Measurements from ENCODE around the gene CCNO.

CCNO gene

GRCh38 chr5:55225346-55225745 is 8.1 kb downstream of the CCNO start:
- Histone ChIP-seq H3K27ac (ENCODE audit: low read depth, low read length) (no peak overlapping the region), H3K27me3 (ENCODE audit: insufficient read depth, low read length, poor library complexity) (peaks cover 81% of the 10 kb centered on the region), H3K36me3 (ENCODE audit: control insufficient read depth, insufficient read depth, low read length) (no peaks in the 10 kb centered on the region), H3K79me1 (ENCODE audit: low read length) (no peaks in the 10 kb centered on the region), H3K4me1 (ENCODE audit: control insufficient read depth, low read depth, low read length) (peaks cover 2% of the 10 kb centered on the region), H3K4me3 (ENCODE audit: low read length) (no peak overlapping the region), H3K23ac (ENCODE audit: low read length) (no peak overlapping the region), H2BK5ac (ENCODE audit: low read length) (no peak overlapping the region), H4K5ac (ENCODE audit: low read length) (no peak overlapping the region), H3K18ac (ENCODE audit: low read length) (no peak overlapping the region), H4K8ac (ENCODE audit: low read depth, low read length) (no peak overlapping the region), H3K79me2 (ENCODE audit: control insufficient read depth, insufficient read depth, low read length) (no peaks in the 10 kb centered on the region), H3K4me2 (ENCODE audit: low read length) (no peak overlapping the region), H3K9ac (ENCODE audit: low read length) (no peak overlapping the region), H2BK15ac (replicated peaks; ENCODE audit: low read depth) (no peak overlapping the region), H2AK5ac (ENCODE audit: low read length) (no peak overlapping the region), H3K56ac (ENCODE audit: low read length) (no peak overlapping the region), H2BK120ac (ENCODE audit: low read depth, low read length) (no peak overlapping the region), H3K4ac (ENCODE audit: low read depth, low read length) (no peak overlapping the region)
- DNase-seq = no peak

GRCh38 chr5:55223812-55224240 is 9.6 kb downstream of the CCNO start:
- no peak overlapping the region for H4K8ac ChIP-seq (ENCODE audit: low read depth, low read length)
- H3K56ac ChIP-seq (ENCODE audit: low read length) = no peak overlapping the region
- H3K4ac ChIP-seq (ENCODE audit: low read depth, low read length) = no peak overlapping the region
- H2BK120ac ChIP-seq (ENCODE audit: low read depth, low read length) = no peak overlapping the region
- no peak overlapping the region for H3K4me2 ChIP-seq (ENCODE audit: low read length)
- no peak overlapping the region for H3K9ac ChIP-seq (ENCODE audit: low read length)
- H3K4me3 ChIP-seq (ENCODE audit: low read length) = no peak overlapping the region
- peaks cover 2% of the 10 kb centered on the region for H3K4me1 ChIP-seq (ENCODE audit: control insufficient read depth, low read depth, low read length)
- DNase-seq = no peak
- no peak overlapping the region for H2BK5ac ChIP-seq (ENCODE audit: low read length)
- no peaks in the 10 kb centered on the region for H3K79me1 ChIP-seq (ENCODE audit: low read length)
- no peak overlapping the region for H3K18ac ChIP-seq (ENCODE audit: low read length)
- H3K23ac ChIP-seq (ENCODE audit: low read length) = no peak overlapping the region
- H2BK15ac ChIP-seq (replicated peaks; ENCODE audit: low read depth) = no peak overlapping the region
- H3K79me2 ChIP-seq (ENCODE audit: control insufficient read depth, insufficient read depth, low read length) = no peaks in the 10 kb centered on the region
- H4K5ac ChIP-seq (ENCODE audit: low read length) = no peak overlapping the region
- no peak overlapping the region for H3K27ac ChIP-seq (ENCODE audit: low read depth, low read length)
- no peaks in the 10 kb centered on the region for H3K36me3 ChIP-seq (ENCODE audit: control insufficient read depth, insufficient read depth, low read length)
- H2AK5ac ChIP-seq (ENCODE audit: low read length) = no peak overlapping the region
- peaks cover 68% of the 10 kb centered on the region for H3K27me3 ChIP-seq (ENCODE audit: insufficient read depth, low read length, poor library complexity)
- WGBS (ENCODE audit: extremely low coverage, insufficient coverage, low lambda C conversion rate) = no CpG with 5 or more reads among the region's 7 CpGs

GRCh38 chr5:55222985-55223811 is 10.2 kb downstream of the CCNO start:
- no peak overlapping the region for H4K8ac ChIP-seq (ENCODE audit: low read depth, low read length)

GRCh38 chr5:55222092-55222984 is 11.1 kb downstream of the CCNO start:
- H4K8ac ChIP-seq (ENCODE audit: low read depth, low read length) = no peak overlapping the region
- H3K4me1 ChIP-seq (ENCODE audit: control insufficient read depth, low read depth, low read length) = no peaks in the 10 kb centered on the region
- no peak overlapping the region for H4K5ac ChIP-seq (ENCODE audit: low read length)
- no peak overlapping the region for H3K23ac ChIP-seq (ENCODE audit: low read length)
- H3K79me1 ChIP-seq (ENCODE audit: low read length) = no peaks in the 10 kb centered on the region
- no peak overlapping the region for H2BK120ac ChIP-seq (ENCODE audit: low read depth, low read length)
- no peak overlapping the region for H3K4ac ChIP-seq (ENCODE audit: low read depth, low read length)
- no peak overlapping the region for H2AK5ac ChIP-seq (ENCODE audit: low read length)
- H3K27ac ChIP-seq (ENCODE audit: low read depth, low read length) = no peak overlapping the region
- no CpG with 5 or more reads among the region's 30 CpGs for WGBS (ENCODE audit: extremely low coverage, insufficient coverage, low lambda C conversion rate)
- H3K9ac ChIP-seq (ENCODE audit: low read length) = no peak overlapping the region
- H3K18ac ChIP-seq (ENCODE audit: low read length) = no peak overlapping the region
- H3K79me2 ChIP-seq (ENCODE audit: control insufficient read depth, insufficient read depth, low read length) = no peaks in the 10 kb centered on the region
- no peak overlapping the region for H3K56ac ChIP-seq (ENCODE audit: low read length)
- no peak for DNase-seq
- no peak overlapping the region for H2BK5ac ChIP-seq (ENCODE audit: low read length)
- no peak overlapping the region for H3K4me2 ChIP-seq (ENCODE audit: low read length)
- no peak overlapping the region for H3K4me3 ChIP-seq (ENCODE audit: low read length)
- no peaks in the 10 kb centered on the region for H3K36me3 ChIP-seq (ENCODE audit: control insufficient read depth, insufficient read depth, low read length)
- peaks cover 54% of the 10 kb centered on the region for H3K27me3 ChIP-seq (ENCODE audit: insufficient read depth, low read length, poor library complexity)
- H2BK15ac ChIP-seq (replicated peaks; ENCODE audit: low read depth) = no peak overlapping the region

More at GRCh38 chr5:55222985-55223811, 10.2 kb downstream of the CCNO start:
- H4K5ac ChIP-seq (ENCODE audit: low read length) = no peak overlapping the region
- peaks cover 62% of the 10 kb centered on the region for H3K27me3 ChIP-seq (ENCODE audit: insufficient read depth, low read length, poor library complexity)
- no peaks in the 10 kb centered on the region for H3K36me3 ChIP-seq (ENCODE audit: control insufficient read depth, insufficient read depth, low read length)
- H3K18ac ChIP-seq (ENCODE audit: low read length) = no peak overlapping the region
- no CpG with 5 or more reads among the region's 61 CpGs for WGBS (ENCODE audit: extremely low coverage, insufficient coverage, low lambda C conversion rate)
- no peak overlapping the region for H2AK5ac ChIP-seq (ENCODE audit: low read length)
- peak overlapping the region; percentile 40 for H3K9ac ChIP-seq (ENCODE audit: low read length)
- no peak overlapping the region for H3K27ac ChIP-seq (ENCODE audit: low read depth, low read length)
- no peak overlapping the region for H2BK5ac ChIP-seq (ENCODE audit: low read length)
- DNase-seq = peak; percentile 57
- no peak overlapping the region for H3K56ac ChIP-seq (ENCODE audit: low read length)
- H3K4ac ChIP-seq (ENCODE audit: low read depth, low read length) = no peak overlapping the region
- peaks cover 2% of the 10 kb centered on the region for H3K4me1 ChIP-seq (ENCODE audit: control insufficient read depth, low read depth, low read length)
- H3K79me2 ChIP-seq (ENCODE audit: control insufficient read depth, insufficient read depth, low read length) = no peaks in the 10 kb centered on the region
- no peaks in the 10 kb centered on the region for H3K79me1 ChIP-seq (ENCODE audit: low read length)
- peak overlapping the region; percentile 12 for H3K4me2 ChIP-seq (ENCODE audit: low read length)
- H3K4me3 ChIP-seq (ENCODE audit: low read length) = no peak overlapping the region
- no peak overlapping the region for H3K23ac ChIP-seq (ENCODE audit: low read length)
- H2BK15ac ChIP-seq (replicated peaks; ENCODE audit: low read depth) = no peak overlapping the region
- no peak overlapping the region for H2BK120ac ChIP-seq (ENCODE audit: low read depth, low read length)

GRCh38 chr5:55220433-55221185 is 12.8 kb downstream of the CCNO start:
- WGBS (ENCODE audit: extremely low coverage, insufficient coverage, low lambda C conversion rate) = no CpG with 5 or more reads among the region's 62 CpGs
- H3K36me3 ChIP-seq (ENCODE audit: control insufficient read depth, insufficient read depth, low read length) = no peaks in the 10 kb centered on the region
- no peak overlapping the region for H3K27ac ChIP-seq (ENCODE audit: low read depth, low read length)
- H3K23ac ChIP-seq (ENCODE audit: low read length) = no peak overlapping the region
- no peaks in the 10 kb centered on the region for H3K79me2 ChIP-seq (ENCODE audit: control insufficient read depth, insufficient read depth, low read length)
- H3K18ac ChIP-seq (ENCODE audit: low read length) = no peak overlapping the region
- no peak overlapping the region for H3K4ac ChIP-seq (ENCODE audit: low read depth, low read length)
- DNase-seq = peak; percentile 85
- H2BK5ac ChIP-seq (ENCODE audit: low read length) = no peak overlapping the region
- H2AK5ac ChIP-seq (ENCODE audit: low read length) = no peak overlapping the region
- peak overlapping the region; percentile 26 for H3K4me2 ChIP-seq (ENCODE audit: low read length)
- no peak overlapping the region for H4K5ac ChIP-seq (ENCODE audit: low read length)
- no peaks in the 10 kb centered on the region for H3K79me1 ChIP-seq (ENCODE audit: low read length)
- no peak overlapping the region for H2BK120ac ChIP-seq (ENCODE audit: low read depth, low read length)
- no peak overlapping the region for H4K8ac ChIP-seq (ENCODE audit: low read depth, low read length)
- no peak overlapping the region for H2BK15ac ChIP-seq (replicated peaks; ENCODE audit: low read depth)
- peak overlapping the region; percentile 75 for H3K56ac ChIP-seq (ENCODE audit: low read length)
- H3K4me3 ChIP-seq (ENCODE audit: low read length) = peak overlapping the region; percentile 6
- no peaks in the 10 kb centered on the region for H3K4me1 ChIP-seq (ENCODE audit: control insufficient read depth, low read depth, low read length)
- H3K27me3 ChIP-seq (ENCODE audit: insufficient read depth, low read length, poor library complexity) = peaks cover 44% of the 10 kb centered on the region
- H3K9ac ChIP-seq (ENCODE audit: low read length) = peak overlapping the region; percentile 55
